NT2/D1 (cell line): ENCODE measurements around the gene ALDH16A1.

Experiments used
- SUZ12 ChIP-seq: IDR thresholded peaks from 2 replicates; pipeline ENCODE4 v1.6.1; 2011; ENCODE audit not compliant: insufficient read length, insufficient read depth; ENCODE audit errors: extremely low read depth
- YY1 ChIP-seq: IDR thresholded peaks from 2 replicates; pipeline ENCODE4 v1.6.1; 2011; ENCODE audit not compliant: insufficient read length, insufficient read depth
- ZNF274 ChIP-seq: IDR thresholded peaks from 2 replicates; pipeline ENCODE4 v1.6.1; 2011; ENCODE audit warnings: mild to moderate bottlenecking, low read depth, low read length

GRCh38 chr19:49486232-49486631, 33.2 kb downstream of the ALDH16A1 start:
- TF ChIP-seq ZNF274 (no peak), SUZ12 (no peak), YY1 (no peak)
